KMS-11 (cell line): Measurements from ENCODE around the gene ENO3.
"Not testable (repeated sequence)": the region's sequence is repeated elsewhere in the genome, so short reads cannot be mapped to it uniquely, and the experiment has no call there.

Source experiments
- H2AFZ ChIP-seq: fragments of 200-600 bp; sonication (generic); 2 replicates; pipeline ENCODE4 v1.6.1; 2016; ENCODE audit warnings: antibody characterized with exemption, mixed run types, low read depth
- H3K27ac ChIP-seq: fragments of 200-600 bp; sonication (generic); 2 replicates; pipeline ENCODE4 v1.6.1; 2016; ENCODE audit warnings: mild to moderate bottlenecking, mixed run types
- H3K27me3 ChIP-seq: fragments of 200-600 bp; sonication (generic); 2 replicates; pipeline ENCODE4 v1.6.1; 2017; ENCODE audit warnings: mild to moderate bottlenecking, low read depth, mixed run types, moderate library complexity; ENCODE audit not compliant: insufficient read depth
- H3K36me3 ChIP-seq: fragments of 200-600 bp; sonication (generic); 2 replicates; pipeline ENCODE4 v1.6.1; 2017; ENCODE audit warnings: mild to moderate bottlenecking, mixed run types; ENCODE audit not compliant: insufficient read depth
- H3K4me1 ChIP-seq: fragments of 200-600 bp; sonication (generic); 2 replicates; pipeline ENCODE4 v1.6.1; 2016; ENCODE audit warnings: mild to moderate bottlenecking, low read depth, mixed run types; ENCODE audit not compliant: poor library complexity, severe bottlenecking
- H3K4me2 ChIP-seq: fragments of 200-600 bp; sonication (generic); 2 replicates; pipeline ENCODE4 v1.7.0; 2016; ENCODE audit warnings: mild to moderate bottlenecking, mixed run types
- H3K4me3 ChIP-seq: fragments of 200-600 bp; sonication (generic); IDR thresholded peaks from 2 replicates; pipeline ENCODE4 v1.6.1; 2017; ENCODE audit warnings: low read depth, low read length, mixed read lengths; ENCODE audit not compliant: insufficient read depth
- H3K79me2 ChIP-seq: fragments of 200-600 bp; sonication (generic); 2 replicates; pipeline ENCODE4 v1.6.1; 2016; ENCODE audit warnings: low read depth, mixed run types; ENCODE audit not compliant: insufficient read depth
- H3K9ac ChIP-seq: fragments of 200-600 bp; sonication (generic); 2 replicates; pipeline ENCODE4 v1.6.1; 2016; ENCODE audit warnings: mild to moderate bottlenecking, mixed run types
- H4K20me1 ChIP-seq: fragments of 200-600 bp; sonication (generic); 2 replicates; pipeline ENCODE4 v1.6.1; 2016; ENCODE audit warnings: mild to moderate bottlenecking, mixed run types; ENCODE audit not compliant: insufficient read depth
- CTCF ChIP-seq: fragments of 200-600 bp; sonication (generic); conservative IDR thresholded peaks from 2 replicates; pipeline ENCODE4 v1.6.1; 2017; ENCODE audit warnings: low read depth, mild to moderate bottlenecking, antibody characterized with exemption, low read length, moderate library complexity, mixed read lengths

ENO3 gene

GRCh38 chr17:4950746-4951204 lies at the start of gene ENO3:
ENO3 (plus strand) TSS chr17:4951119; CDS start chr17:4951830, 711 bp downstream.
- Histone ChIP-seq H3K9ac (peak within 1 kb of the TSS; percentile 66), H2AFZ (no peak within 1 kb of the TSS)
- TF ChIP-seq CTCF: no peak

GRCh38 chr17:4901648-4902344 lies 49.1 kb upstream of the ENO3 start:
- no peak overlapping the region for H3K27ac ChIP-seq
- H2AFZ ChIP-seq: no peak overlapping the region
- H3K9ac ChIP-seq: no peak overlapping the region
- no peak for TF ChIP-seq CTCF
- peaks cover 4% of the 10 kb centered on the region for H3K4me1 ChIP-seq
- no peaks in the 10 kb centered on the region for H4K20me1 ChIP-seq
- no peaks in the 10 kb centered on the region for H3K36me3 ChIP-seq
- H3K27me3 ChIP-seq: no peaks in the 10 kb centered on the region
- no peak overlapping the region for H3K4me3 ChIP-seq
- no peak overlapping the region for H3K4me2 ChIP-seq
- H3K79me2 ChIP-seq: no peaks in the 10 kb centered on the region

More at GRCh38 chr17:4950746-4951204, at the start of gene ENO3:
- H3K79me2 ChIP-seq: peaks cover 8% of the 10 kb centered on the region; the same call in 1 of the 2 replicates
- no peak within 1 kb of the TSS for H3K4me3 ChIP-seq
- no peaks in the 10 kb centered on the region for H4K20me1 ChIP-seq
- no peaks in the 10 kb centered on the region for H3K4me1 ChIP-seq
- H3K4me2 ChIP-seq: peak within 1 kb of the TSS; percentile 51
- peak within 1 kb of the TSS; percentile 85 for H3K27ac ChIP-seq
- no peaks in the 10 kb centered on the region for H3K36me3 ChIP-seq
- no peaks in the 10 kb centered on the region for H3K27me3 ChIP-seq

- Histone ChIP-seq H3K4me2 (no peak overlapping the region), H3K4me3 (no peak overlapping the region), H3K36me3 (no peaks in the 10 kb centered on the region), H3K4me1 (peaks cover 4% of the 10 kb centered on the region), H3K79me2 (no peaks in the 10 kb centered on the region), H4K20me1 (no peaks in the 10 kb centered on the region), H2AFZ (no peak overlapping the region), H3K27ac (no peak overlapping the region), H3K27me3 (no peaks in the 10 kb centered on the region), H3K9ac (no peak overlapping the region)
- no peak for TF ChIP-seq CTCF
These were observed 48.4 kb upstream of the ENO3 start for GRCh38 chr17:4902540-4902939.

GRCh38 chr17:4903051-4903818 lies 47.7 kb upstream of the ENO3 start, which contains the start of gene CHRNE:
CHRNE (minus strand) TSS chr17:4903098; CDS start chr17:4903063, 35 bp downstream.
- Histone ChIP-seq H3K27me3 (no peaks in the 10 kb centered on the region), H2AFZ (no peak within 1 kb of the TSS), H3K4me2 (peak within 1 kb of the TSS; percentile 30; the same call in 1 of the 2 replicates), H3K9ac (no peak within 1 kb of the TSS), H3K4me1 (peaks cover 4% of the 10 kb centered on the region), H4K20me1 (no peaks in the 10 kb centered on the region), H3K79me2 (no peaks in the 10 kb centered on the region), H3K36me3 (no peaks in the 10 kb centered on the region), H3K4me3 (no peak within 1 kb of the TSS), H3K27ac (no peak within 1 kb of the TSS)
- peak; percentile 64 for TF ChIP-seq CTCF

- not testable (repeated sequence) for H3K9ac ChIP-seq, H3K36me3 ChIP-seq, H3K4me3 ChIP-seq, H3K27me3 ChIP-seq, H3K4me2 ChIP-seq, H3K79me2 ChIP-seq, H3K27ac ChIP-seq, H2AFZ ChIP-seq, H4K20me1 ChIP-seq, H3K4me1 ChIP-seq
These were observed 44.3 kb upstream of the ENO3 start for GRCh38 chr17:4906642-4907041.
